Type B pancreatic cell (in vitro differentiated cells): ENCODE measurements around the gene KDM5D. TPM values are rescaled to one million over a fixed set of nuclear protein-coding genes. Genes with fewer than 3 reads are reported as not detected.

ENCODE experiments used
- DNase-seq: peaks from one replicate; pipeline ENCODE4 v3.0.0; 2021; ENCODE audit warnings: mixed read lengths; ENCODE audit not compliant: unreplicated experiment; ENCODE audit errors: extremely low spot score
- H3K27ac Mint-ChIP-seq: 2 replicates; pipeline ENCODE4 v1.8.0; 2021; ENCODE audit warnings: mild to moderate bottlenecking, mixed read lengths
- H3K27me3 Mint-ChIP-seq: 2 replicates; pipeline ENCODE4 v1.8.0; 2021; ENCODE audit warnings: mixed read lengths
- H3K36me3 Mint-ChIP-seq: 2 replicates; pipeline ENCODE4 v1.8.0; 2021; ENCODE audit warnings: mixed read lengths
- H3K4me1 Mint-ChIP-seq: one replicate; pipeline ENCODE4 v1.8.0; 2021; ENCODE audit warnings: mixed read lengths; ENCODE audit not compliant: unreplicated experiment
- H3K4me3 Mint-ChIP-seq: 2 replicates; pipeline ENCODE4 v1.8.0; 2021; ENCODE audit warnings: mild to moderate bottlenecking, mixed read lengths
- H3K9me3 Mint-ChIP-seq: 2 replicates; pipeline ENCODE4 v1.8.0; 2021; ENCODE audit warnings: mixed read lengths
- total RNA-seq: library from RNA; stranded (reverse); gene quantifications from 2 replicates; pipeline ENCODE4 v1.2.1, GENCODE V29; 2021; ENCODE audit warnings: low replicate concordance
- TF ChIP-seq, protein P1 (sequence below): fragments of 200-600 bp; sonication (generic); conservative IDR thresholded peaks from 2 replicates; pipeline ENCODE4 v1.5.0; 2021; ENCODE audit warnings: antibody characterized with exemption, mild to moderate bottlenecking

The KDM5D gene
- total RNA-seq, 1 donor from 2014 or later = not detected

GRCh38 chrY:19717950-19718349 lies 26.6 kb downstream of the KDM5D start:
- H3K27me3 Mint-ChIP-seq = no peaks in the 10 kb centered on the region
- TF ChIP-seq, protein P1, sequence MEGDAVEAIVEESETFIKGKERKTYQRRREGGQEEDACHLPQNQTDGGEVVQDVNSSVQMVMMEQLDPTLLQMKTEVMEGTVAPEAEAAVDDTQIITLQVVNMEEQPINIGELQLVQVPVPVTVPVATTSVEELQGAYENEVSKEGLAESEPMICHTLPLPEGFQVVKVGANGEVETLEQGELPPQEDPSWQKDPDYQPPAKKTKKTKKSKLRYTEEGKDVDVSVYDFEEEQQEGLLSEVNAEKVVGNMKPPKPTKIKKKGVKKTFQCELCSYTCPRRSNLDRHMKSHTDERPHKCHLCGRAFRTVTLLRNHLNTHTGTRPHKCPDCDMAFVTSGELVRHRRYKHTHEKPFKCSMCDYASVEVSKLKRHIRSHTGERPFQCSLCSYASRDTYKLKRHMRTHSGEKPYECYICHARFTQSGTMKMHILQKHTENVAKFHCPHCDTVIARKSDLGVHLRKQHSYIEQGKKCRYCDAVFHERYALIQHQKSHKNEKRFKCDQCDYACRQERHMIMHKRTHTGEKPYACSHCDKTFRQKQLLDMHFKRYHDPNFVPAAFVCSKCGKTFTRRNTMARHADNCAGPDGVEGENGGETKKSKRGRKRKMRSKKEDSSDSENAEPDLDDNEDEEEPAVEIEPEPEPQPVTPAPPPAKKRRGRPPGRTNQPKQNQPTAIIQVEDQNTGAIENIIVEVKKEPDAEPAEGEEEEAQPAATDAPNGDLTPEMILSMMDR = no peak
- no peak overlapping the region for H3K27ac Mint-ChIP-seq
- no peaks in the 10 kb centered on the region for H3K36me3 Mint-ChIP-seq
- DNase-seq = no peak
- no peaks in the 10 kb centered on the region for H3K9me3 Mint-ChIP-seq
- no peak overlapping the region for H3K4me3 Mint-ChIP-seq
- H3K4me1 Mint-ChIP-seq = no peaks in the 10 kb centered on the region

GRCh38 chrY:19717146-19717545 lies 27.4 kb downstream of the KDM5D start:
- no peak for DNase-seq
- H3K4me3 Mint-ChIP-seq = no peak overlapping the region
- H3K4me1 Mint-ChIP-seq = no peaks in the 10 kb centered on the region
- H3K36me3 Mint-ChIP-seq = no peaks in the 10 kb centered on the region
- H3K27ac Mint-ChIP-seq = no peak overlapping the region
- no peaks in the 10 kb centered on the region for H3K9me3 Mint-ChIP-seq
- TF ChIP-seq, protein P1 = no peak
- no peaks in the 10 kb centered on the region for H3K27me3 Mint-ChIP-seq

- Mint-ChIP-seq H3K36me3 (no peaks in the 10 kb centered on the region), H3K9me3 (no peaks in the 10 kb centered on the region), H3K4me1 (no peaks in the 10 kb centered on the region), H3K4me3 (no peak overlapping the region), H3K27me3 (no peaks in the 10 kb centered on the region), H3K27ac (no peak overlapping the region)
- TF ChIP-seq, protein P1 = no peak
- no peak for DNase-seq
These were observed 29.3 kb downstream of the KDM5D start for GRCh38 chrY:19715226-19715625.

DNA sequence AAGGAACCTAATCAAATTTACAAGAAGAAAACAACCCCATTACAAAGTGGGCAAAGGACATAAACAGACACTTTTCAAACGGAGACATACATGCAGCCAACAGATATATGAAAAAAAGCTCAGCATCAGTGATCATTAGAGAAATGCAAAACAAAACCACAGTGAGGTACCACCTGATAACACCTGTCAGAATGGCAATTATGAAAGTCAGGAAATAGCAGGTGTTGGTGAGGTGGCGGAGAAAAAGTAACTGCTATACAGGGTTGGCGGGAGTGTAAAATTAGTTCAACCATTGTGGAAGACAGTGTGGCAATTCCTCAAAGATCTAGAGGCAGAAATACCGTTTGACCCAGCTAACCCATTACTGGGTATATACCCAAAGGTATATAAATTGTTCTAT lies 31.1 kb downstream of the KDM5D start:
- H3K36me3 Mint-ChIP-seq = no peaks in the 10 kb centered on the region
- TF ChIP-seq, protein P1 = no peak
- no peaks in the 10 kb centered on the region for H3K4me1 Mint-ChIP-seq
- no peaks in the 10 kb centered on the region for H3K27me3 Mint-ChIP-seq
- H3K4me3 Mint-ChIP-seq = no peak overlapping the region
- H3K9me3 Mint-ChIP-seq = no peaks in the 10 kb centered on the region
- no peak for DNase-seq
- H3K27ac Mint-ChIP-seq = no peak overlapping the region

DNA sequence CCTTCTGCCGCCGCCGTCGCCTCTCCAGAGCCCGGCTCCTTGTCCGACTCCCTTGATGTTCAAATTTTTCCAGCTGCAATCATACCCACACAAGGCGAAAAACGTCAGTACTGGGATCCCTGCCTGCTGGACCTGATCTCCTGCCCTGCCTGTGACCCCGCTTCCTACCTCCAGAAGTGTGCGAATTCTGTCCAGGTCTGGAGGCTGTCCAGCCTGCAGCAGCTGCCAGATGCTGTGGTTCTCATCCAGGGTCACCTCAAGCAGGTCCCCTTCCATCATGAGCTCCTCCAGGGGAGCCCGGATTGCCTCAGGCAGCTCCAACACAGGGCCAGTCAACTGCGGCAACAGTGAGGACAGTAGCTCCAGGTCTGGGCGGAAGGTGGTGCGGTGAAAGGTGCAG lies 38.3 kb downstream of the KDM5D start:
- TF ChIP-seq, protein P1 = no peak
- H3K4me1 Mint-ChIP-seq = no peaks in the 10 kb centered on the region
- no peak overlapping the region for H3K4me3 Mint-ChIP-seq
- H3K27me3 Mint-ChIP-seq = no peaks in the 10 kb centered on the region
- H3K27ac Mint-ChIP-seq = no peak overlapping the region
- no peak for DNase-seq
- no peaks in the 10 kb centered on the region for H3K9me3 Mint-ChIP-seq
- no peaks in the 10 kb centered on the region for H3K36me3 Mint-ChIP-seq

DNA sequence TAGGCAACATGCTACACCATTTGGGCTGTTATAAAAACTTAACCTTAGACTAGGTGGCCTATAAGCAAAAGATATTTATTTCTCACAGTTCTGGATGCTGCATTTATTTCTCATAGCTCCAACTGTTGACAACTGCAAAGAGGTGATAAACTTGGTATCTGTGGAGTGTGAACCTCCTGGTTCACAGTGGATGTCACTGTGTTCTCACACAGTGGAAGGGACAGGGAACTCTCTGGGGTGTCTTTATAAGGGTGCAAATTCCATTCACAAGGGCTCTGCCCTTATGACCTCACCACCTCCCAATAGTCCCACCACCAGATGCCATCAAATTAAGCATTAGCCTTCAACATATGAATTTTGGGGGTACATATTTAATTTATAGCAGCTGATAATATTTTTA lies 46.0 kb downstream of the KDM5D start:
- no peak for DNase-seq
- Mint-ChIP-seq H3K27ac (no peak overlapping the region), H3K4me3 (no peak overlapping the region), H3K27me3 (no peaks in the 10 kb centered on the region), H3K36me3 (no peaks in the 10 kb centered on the region), H3K4me1 (no peaks in the 10 kb centered on the region), H3K9me3 (no peaks in the 10 kb centered on the region)
- TF ChIP-seq, protein P1 = no peak
